Measurements from ENCODE around the gene DMRTC2. TPM values are rescaled to one million over a fixed set of nuclear protein-coding genes. Genes with fewer than 3 reads are reported as not detected.
A peak's percentile ranks its signal among the peaks of the same experiment; 100 is the strongest.

The DMRTC2 gene
- total RNA-seq: not detected in 2 replicates
- polyA plus RNA-seq (2012): not detected

- no peak for DNase-seq (ENCODE audit: low read depth)
These were observed at the start of gene DMRTC2 for GRCh38 chr19:41845001-41845050. Gene DMRTC2 (plus strand): TSS chr19:41845042. CDS start chr19:41847429, 2,387 bp downstream.

GRCh38 chr19:41796362-41796761, 48.5 kb upstream of the DMRTC2 start, which contains the start of gene CEACAM3:
Gene CEACAM3 (plus strand): TSS chr19:41796587. CDS start chr19:41796678, 91 bp downstream.
- no peak for DNase-seq (ENCODE audit: low read depth)

- DNase-seq (ENCODE audit: low read depth): no peak
These were observed 47.9 kb upstream of the DMRTC2 start for GRCh38 chr19:41796901-41797300.

GRCh38 chr19:41799444-41800000, 45.3 kb upstream of the DMRTC2 start:
- DNase-seq (ENCODE audit: low read depth): no peak

GRCh38 chr19:41801031-41801430, 43.8 kb upstream of the DMRTC2 start:
- no peak for DNase-seq (ENCODE audit: low read depth)

GRCh38 chr19:41801792-41802211, 43.0 kb upstream of the DMRTC2 start:
- DNase-seq (ENCODE audit: low read depth): no peak

- DNase-seq (ENCODE audit: low read depth): no peak
These were observed 42.1 kb upstream of the DMRTC2 start for GRCh38 chr19:41802770-41803169.

- DNase-seq (ENCODE audit: low read depth): no peak
These were observed 40.5 kb upstream of the DMRTC2 start for GRCh38 chr19:41804336-41804735.

GRCh38 chr19:41807176-41807575, 37.7 kb upstream of the DMRTC2 start:
- DNase-seq (ENCODE audit: low read depth): no peak

GRCh38 chr19:41808663-41809566, 35.9 kb upstream of the DMRTC2 start:
- DNase-seq (ENCODE audit: low read depth): no peak

GRCh38 chr19:41810301-41810700, 34.5 kb upstream of the DMRTC2 start:
- no peak for DNase-seq (ENCODE audit: low read depth)

- no peak for DNase-seq (ENCODE audit: low read depth)
These were observed 33.8 kb upstream of the DMRTC2 start for GRCh38 chr19:41811036-41811435.

GRCh38 chr19:41811981-41812380, 32.9 kb upstream of the DMRTC2 start:
- no peak for DNase-seq (ENCODE audit: low read depth)

GRCh38 chr19:41813911-41814310, 30.9 kb upstream of the DMRTC2 start:
- DNase-seq (ENCODE audit: low read depth): no peak

GRCh38 chr19:41815301-41815700, 29.5 kb upstream of the DMRTC2 start:
- no peak for DNase-seq (ENCODE audit: low read depth)

- DNase-seq (ENCODE audit: low read depth): no peak
These were observed 28.1 kb upstream of the DMRTC2 start for GRCh38 chr19:41816761-41817160.

GRCh38 chr19:41821003-41821735, 23.7 kb upstream of the DMRTC2 start:
- peak; percentile 15 for DNase-seq (ENCODE audit: low read depth)

GRCh38 chr19:41837981-41838708, 6.7 kb upstream of the DMRTC2 start:
- DNase-seq (ENCODE audit: low read depth): no peak

- DNase-seq (ENCODE audit: low read depth): no peak
These were observed 5.6 kb upstream of the DMRTC2 start for GRCh38 chr19:41839211-41839610.

- no peak for DNase-seq (ENCODE audit: low read depth)
These were observed 1.5 kb upstream of the DMRTC2 start for GRCh38 chr19:41843371-41843770.

GRCh38 chr19:41844601-41845000, 241 bp upstream of the DMRTC2 start, which contains the start of gene LYPD4:
Gene LYPD4 (minus strand): TSS chr19:41844683. CDS start chr19:41839285, 5,398 bp downstream.
- no peak for DNase-seq (ENCODE audit: low read depth)

All from myocyte (in vitro differentiated cells).